Ascending aorta (tissue), 2 donors: ENCODE data around the gene SAMD11. TPM values are rescaled to one million over a fixed set of nuclear protein-coding genes. Genes with fewer than 3 reads are reported as not detected.

ENCODE experiments used
- DNase-seq, 2 donors: peaks; one replicate each; pipeline ENCODE4 v3.0.0-alpha.2; 2019; ENCODE audit warnings: low spot score in 2 of 2
- H3K27ac ChIP-seq, 2 donors: fragments of 200-600 bp; sonication (generic); one replicate each; pipeline ENCODE4 v1.5.1; 2016 to 2017; ENCODE audit warnings: mild to moderate bottlenecking in 1 of 2
- H3K27me3 ChIP-seq: fragments of 200-600 bp; sonication (generic); one replicate; pipeline ENCODE4 v1.5.1; 2017
- H3K36me3 ChIP-seq, 2 donors: fragments of 200-600 bp; sonication (generic); one replicate each; pipeline ENCODE4 v1.5.1; 2016
- H3K4me1 ChIP-seq, 2 donors: fragments of 200-600 bp; sonication (generic); one replicate each; pipeline ENCODE4 v1.5.1; 2016 to 2017; ENCODE audit warnings: mild to moderate bottlenecking in 1 of 2
- H3K4me3 ChIP-seq, 2 donors: fragments of 200-600 bp; sonication (generic); one replicate each; pipeline ENCODE4 v1.5.1; 2016 to 2017; ENCODE audit warnings: mild to moderate bottlenecking in 1 of 2
- H3K9me3 ChIP-seq, 2 donors: fragments of 200-600 bp; sonication (generic); one replicate each; pipeline ENCODE4 v1.5.1; 2016
- intact Hi-C: fragments of 100-400 bp; cut with DNase I; formaldehyde crosslinking; loops from one replicate; pipeline ENCODE4 v1.15.1; 2023
- total RNA-seq: library from RNA; depleted of rRNA; stranded (reverse); fragments of >200 nt; gene quantifications from one replicate; pipeline ENCODE4 v1.1.0, GENCODE V29; 2016
- TF ChIP-seq, protein P1 (sequence below), 3 experiments: fragments of 200-600 bp in 2 of 3; fragments of 450-650 bp in 1 of 3; sonication (generic) in 2 of 3; IDR thresholded peaks; one replicate each; pipeline ENCODE4 v1.5.1; 2016 to 2019; ENCODE audit warnings: antibody characterized with exemption in 3 of 3, mild to moderate bottlenecking in 1 of 3, moderate library complexity in 1 of 3

Gene SAMD11
- total RNA-seq, 1 donor from 2014 or later = 9.7 TPM

DNA sequence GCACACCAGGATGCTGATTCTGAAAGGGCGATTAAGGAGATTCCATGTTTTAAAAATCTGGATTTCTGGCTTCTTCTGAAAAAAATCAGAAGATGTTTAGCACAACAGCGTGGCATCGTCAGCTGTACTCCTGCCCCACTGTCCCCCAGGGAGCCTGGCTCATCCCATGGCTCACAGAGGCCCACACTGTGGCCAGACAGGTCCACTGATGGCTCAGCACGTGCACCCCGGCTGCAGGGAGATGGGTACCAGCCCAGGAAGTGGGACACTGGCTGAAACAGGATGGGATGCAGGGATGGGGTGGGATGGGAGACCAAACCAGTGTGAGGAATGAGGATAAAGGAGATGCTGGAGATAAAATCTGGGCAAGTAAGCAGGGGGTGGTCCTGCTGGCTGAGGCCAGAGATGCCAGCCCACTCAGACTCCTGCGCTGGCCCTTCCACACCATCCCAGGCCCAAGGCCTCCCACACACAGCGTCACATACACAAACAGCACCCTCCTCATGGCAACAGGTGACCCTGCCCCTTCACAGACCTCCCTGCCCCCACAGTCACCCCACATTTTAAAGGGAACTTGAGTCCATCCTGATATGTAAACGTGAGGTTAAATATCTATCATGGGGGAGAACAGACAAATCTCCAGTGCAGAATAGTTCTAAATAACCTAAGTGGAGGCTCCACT is 23.9 kb upstream of the SAMD11 start:
- intact Hi-C loops = no loop called here
- Histone ChIP-seq H3K4me3 (no peak overlapping the region), H3K27ac (no peak overlapping the region), H3K36me3 (no peaks in the 10 kb centered on the region), H3K9me3 (no peaks in the 10 kb centered on the region), H3K4me1 (no peaks in the 10 kb centered on the region), H3K27me3 (no peaks in the 10 kb centered on the region)
- TF ChIP-seq, protein P1, sequence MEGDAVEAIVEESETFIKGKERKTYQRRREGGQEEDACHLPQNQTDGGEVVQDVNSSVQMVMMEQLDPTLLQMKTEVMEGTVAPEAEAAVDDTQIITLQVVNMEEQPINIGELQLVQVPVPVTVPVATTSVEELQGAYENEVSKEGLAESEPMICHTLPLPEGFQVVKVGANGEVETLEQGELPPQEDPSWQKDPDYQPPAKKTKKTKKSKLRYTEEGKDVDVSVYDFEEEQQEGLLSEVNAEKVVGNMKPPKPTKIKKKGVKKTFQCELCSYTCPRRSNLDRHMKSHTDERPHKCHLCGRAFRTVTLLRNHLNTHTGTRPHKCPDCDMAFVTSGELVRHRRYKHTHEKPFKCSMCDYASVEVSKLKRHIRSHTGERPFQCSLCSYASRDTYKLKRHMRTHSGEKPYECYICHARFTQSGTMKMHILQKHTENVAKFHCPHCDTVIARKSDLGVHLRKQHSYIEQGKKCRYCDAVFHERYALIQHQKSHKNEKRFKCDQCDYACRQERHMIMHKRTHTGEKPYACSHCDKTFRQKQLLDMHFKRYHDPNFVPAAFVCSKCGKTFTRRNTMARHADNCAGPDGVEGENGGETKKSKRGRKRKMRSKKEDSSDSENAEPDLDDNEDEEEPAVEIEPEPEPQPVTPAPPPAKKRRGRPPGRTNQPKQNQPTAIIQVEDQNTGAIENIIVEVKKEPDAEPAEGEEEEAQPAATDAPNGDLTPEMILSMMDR (IDR thresholded peaks at IDR 0.05) = no peak
- peak in 1 of 2 donors; percentile 6 for DNase-seq

DNA sequence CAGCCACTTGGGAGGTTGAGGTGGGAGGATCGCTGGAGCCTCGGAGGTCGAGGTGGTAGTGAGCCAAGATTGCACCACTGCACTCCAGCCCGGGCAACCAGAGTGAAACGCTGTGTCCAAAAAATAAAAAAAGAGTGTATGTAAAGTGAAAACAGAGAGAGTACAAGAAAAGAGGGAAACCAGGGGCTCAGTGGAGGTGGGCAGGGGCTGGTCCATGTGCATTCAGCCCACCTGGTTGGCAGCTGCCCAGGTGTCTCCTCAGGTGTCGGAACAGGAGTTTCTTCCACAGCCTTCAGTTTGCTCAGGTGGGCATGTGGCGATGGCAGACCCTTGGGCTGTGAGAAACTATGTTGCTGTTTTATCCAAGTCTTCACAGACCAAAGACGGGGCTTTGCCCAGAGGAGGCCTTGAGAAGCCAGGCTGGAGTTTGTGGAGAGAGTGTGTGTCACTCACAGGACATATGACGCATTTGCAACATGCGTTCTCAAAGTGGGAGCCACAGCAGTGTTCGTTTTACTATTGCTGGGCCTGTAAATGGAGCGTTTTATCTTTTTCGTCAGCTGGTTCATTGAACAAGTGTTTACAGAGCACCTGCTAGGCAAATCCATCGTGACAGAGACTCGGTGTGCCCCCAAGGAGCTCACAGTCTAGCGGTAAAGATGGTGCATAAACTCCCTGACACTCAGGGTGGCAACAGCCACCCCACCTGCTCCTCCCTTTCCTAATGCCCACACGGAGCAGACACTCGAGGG is 22.4 kb upstream of the SAMD11 start:
- TF ChIP-seq, protein P1 (IDR thresholded peaks at IDR 0.05) = no peak
- no peak overlapping the region for H3K4me3 ChIP-seq
- intact Hi-C loops = no loop called here
- H3K36me3 ChIP-seq = no peaks in the 10 kb centered on the region
- H3K4me1 ChIP-seq = no peaks in the 10 kb centered on the region
- H3K27me3 ChIP-seq = no peaks in the 10 kb centered on the region
- no peak overlapping the region for H3K27ac ChIP-seq
- no peak for DNase-seq
- no peaks in the 10 kb centered on the region for H3K9me3 ChIP-seq

DNA sequence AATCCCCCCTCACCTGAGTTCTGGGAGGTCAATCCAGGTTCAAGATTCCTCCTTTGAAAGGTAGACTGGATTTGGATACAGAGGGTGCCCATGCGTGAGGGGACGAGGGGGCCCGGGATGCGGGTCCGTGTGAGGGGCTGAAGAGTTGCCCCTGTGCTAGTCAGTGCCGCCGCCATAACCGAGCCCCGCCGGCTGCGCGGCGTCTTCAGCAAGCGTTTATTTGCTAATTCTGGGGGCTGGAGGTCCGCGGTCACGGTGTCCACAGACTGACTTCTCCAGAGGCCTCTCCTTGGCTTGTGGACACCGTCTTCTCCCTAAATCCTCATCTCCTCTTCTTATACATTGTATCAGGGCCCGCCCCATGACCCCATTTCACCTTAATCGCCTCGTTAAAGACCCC is 20.9 kb upstream of the SAMD11 start:
- no peaks in the 10 kb centered on the region for H3K9me3 ChIP-seq
- H3K27me3 ChIP-seq = no peaks in the 10 kb centered on the region
- no peak for DNase-seq
- intact Hi-C loops = no loop called here
- H3K4me3 ChIP-seq = no peak overlapping the region
- TF ChIP-seq, protein P1 (IDR thresholded peaks at IDR 0.05) = no peak
- no peak overlapping the region for H3K27ac ChIP-seq
- no peaks in the 10 kb centered on the region for H3K4me1 ChIP-seq
- no peaks in the 10 kb centered on the region for H3K36me3 ChIP-seq

- intact Hi-C loops = no loop called here
- Histone ChIP-seq H3K9me3 (no peaks in the 10 kb centered on the region), H3K27ac (no peak overlapping the region), H3K4me3 (no peak overlapping the region), H3K27me3 (no peaks in the 10 kb centered on the region), H3K4me1 (no peaks in the 10 kb centered on the region), H3K36me3 (no peaks in the 10 kb centered on the region)
- no peak for DNase-seq
- TF ChIP-seq, protein P1 (IDR thresholded peaks at IDR 0.05) = no peak
Measured at GRCh38 chr1:903305-903704, 20.4 kb upstream of the SAMD11 start.

DNA sequence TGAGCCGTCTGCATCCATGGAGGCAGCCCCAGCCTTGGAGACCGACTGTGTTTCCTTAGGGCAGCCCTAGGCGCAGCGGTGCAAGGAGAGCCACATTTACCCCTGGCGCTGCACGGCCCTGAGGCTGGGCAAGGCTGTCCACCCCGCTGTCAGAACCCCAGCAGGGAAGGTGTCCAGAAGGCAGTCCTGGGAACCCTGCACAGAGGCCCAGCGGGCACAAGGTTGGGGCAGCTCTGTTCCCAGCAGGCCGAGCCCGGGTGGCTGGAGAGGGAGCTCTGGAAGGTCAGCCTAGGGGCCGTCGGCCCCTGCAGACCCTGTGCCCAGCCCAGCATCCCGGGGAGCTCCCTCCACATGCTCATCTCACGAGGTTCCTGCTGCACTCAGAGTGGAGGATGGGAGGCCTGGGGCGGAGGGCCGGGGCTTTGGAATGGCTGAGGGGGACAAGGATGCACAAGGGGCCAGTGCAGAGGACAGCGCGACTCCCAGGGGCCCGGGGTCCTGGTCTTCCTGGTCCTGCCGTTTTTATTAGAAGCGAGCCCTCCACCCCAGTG is 19.9 kb upstream of the SAMD11 start:
- intact Hi-C loops = loop anchor here (1.0 to 2.0 kb wide), 2 partner anchors 18 to 35 kb away; no protein-coding TSS in a partner anchor
- no peaks in the 10 kb centered on the region for H3K36me3 ChIP-seq
- no peaks in the 10 kb centered on the region for H3K4me1 ChIP-seq
- H3K27ac ChIP-seq = no peak overlapping the region
- peak overlapping the region in 1 of 2 donors; percentile 45 for H3K4me3 ChIP-seq
- H3K27me3 ChIP-seq = no peaks in the 10 kb centered on the region
- TF ChIP-seq, protein P1 (IDR thresholded peaks at IDR 0.05) = no peak
- no peaks in the 10 kb centered on the region for H3K9me3 ChIP-seq
- DNase-seq = peak in 1 of 2 donors; percentile 5
